ENCODE measurements around the gene RAB11FIP3. TPM values are rescaled to one million over a fixed set of nuclear protein-coding genes. Genes with fewer than 3 reads are reported as not detected.
"Not testable (repeated sequence)": the region's sequence is repeated elsewhere in the genome, so short reads cannot be mapped to it uniquely, and the experiment has no call there.

RAB11FIP3 gene
- total and polyA plus RNA-seq, 9 of the 15 experiments (the other 6 are each of a cell fraction or from before 2014, with no cell fraction given): 0.46 to 13.1 (median 4.3) TPM

- TF ChIP-seq ZNF639 (CRISPR knock-in tag; conservative IDR thresholded peaks at IDR 0.05 in 1 of 2, IDR thresholded peaks at IDR 0.05 in 1 of 2) (0 out of 4 replicates have a peak, but pooled peaks of 1 of the 2 experiments have one; percentile 18), TOE1 (IDR thresholded peaks at IDR 0.05; ENCODE audit: borderline replicate concordance) (0 out of 2 replicates have a peak, but pooled peaks have one; percentile 20), DPF2 (IDR thresholded peaks at IDR 0.05) (peak; percentile 38; the same call in 1 of the 2 replicates), TEAD4 (IDR thresholded peaks at IDR 0.05; ENCODE audit: low read length) (peak; percentile 43), ZBTB33 (CRISPR knock-in tag; IDR thresholded peaks at IDR 0.05) (peak; percentile 34; the same call in 1 of the 2 replicates), ARID1B (IDR thresholded peaks at IDR 0.05) (peak; percentile 56), STAT5A (IDR thresholded peaks at IDR 0.05; ENCODE audit: borderline replicate concordance, low read length) (peak; percentile 47; the same call in 1 of the 2 replicates), VEZF1 (CRISPR knock-in tag; IDR thresholded peaks at IDR 0.05) (peak; percentile 56), L3MBTL2 (IDR thresholded peaks at IDR 0.05) (peak; percentile 51), UBTF (IDR thresholded peaks at IDR 0.05; ENCODE audit: borderline replicate concordance in 1 of 2, low read depth in 2 of 2, low read length in 2 of 2) (0 out of 4 replicates have a peak, but pooled peaks of 1 of the 2 experiments have one; percentile 25), TAL1 (IDR thresholded peaks at IDR 0.05) (peak; percentile 15; the same call in 1 of the 2 replicates), MYNN (IDR thresholded peaks at IDR 0.05) (0 out of 2 replicates have a peak, but pooled peaks have one; percentile 41), CXXC5 (CRISPR knock-in tag; IDR thresholded peaks at IDR 0.05) (peak; percentile 48)
- TF ChIP-seq TOE1 (CRISPR knock-in tag; IDR thresholded peaks at IDR 0.05; ENCODE audit: borderline replicate concordance, low read depth); TEAD4 (CRISPR knock-in tag; IDR thresholded peaks at IDR 0.05; ENCODE audit: borderline replicate concordance); MYNN (CRISPR knock-in tag; IDR thresholded peaks at IDR 0.05): not testable (repeated sequence)
Measured at GRCh38 chr16:387761-388666, 37.4 kb upstream of the RAB11FIP3 start (continued).

Measured in K562 (cell line).